ENCODE measurements around the gene ZMYND19.

Gene ZMYND19

DNA sequence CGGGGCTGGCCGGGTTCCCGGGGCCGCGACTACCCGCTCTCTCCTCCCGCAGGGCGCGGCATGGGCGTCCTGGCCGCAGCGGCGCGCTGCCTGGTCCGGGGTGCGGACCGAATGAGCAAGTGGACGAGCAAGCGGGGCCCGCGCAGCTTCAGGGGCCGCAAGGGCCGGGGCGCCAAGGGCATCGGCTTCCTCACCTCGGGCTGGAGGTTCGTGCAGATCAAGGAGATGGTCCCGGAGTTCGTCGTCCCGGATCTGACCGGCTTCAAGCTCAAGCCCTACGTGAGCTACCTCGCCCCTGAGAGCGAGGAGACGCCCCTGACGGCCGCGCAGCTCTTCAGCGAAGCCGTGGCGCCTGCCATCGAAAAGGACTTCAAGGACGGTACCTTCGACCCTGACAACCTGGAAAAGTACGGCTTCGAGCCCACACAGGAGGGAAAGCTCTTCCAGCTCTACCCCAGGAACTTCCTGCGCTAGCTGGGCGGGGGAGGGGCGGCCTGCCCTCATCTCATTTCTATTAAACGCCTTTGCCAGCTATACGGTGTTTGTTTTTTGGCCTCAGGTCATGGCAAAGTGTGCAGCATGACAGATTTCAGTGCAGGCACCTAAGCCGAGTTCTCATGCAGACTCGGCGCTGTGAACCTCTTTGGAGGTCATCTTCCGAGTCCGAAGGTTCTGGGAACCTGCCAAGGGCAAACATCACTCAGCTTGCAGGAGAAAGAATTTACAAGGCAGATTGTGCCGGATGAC, 38.1 kb downstream of the ZMYND19 start:
- peak overlapping the region; percentile 87 for H3K27ac ChIP-seq
- TF ChIP-seq, protein P1, sequence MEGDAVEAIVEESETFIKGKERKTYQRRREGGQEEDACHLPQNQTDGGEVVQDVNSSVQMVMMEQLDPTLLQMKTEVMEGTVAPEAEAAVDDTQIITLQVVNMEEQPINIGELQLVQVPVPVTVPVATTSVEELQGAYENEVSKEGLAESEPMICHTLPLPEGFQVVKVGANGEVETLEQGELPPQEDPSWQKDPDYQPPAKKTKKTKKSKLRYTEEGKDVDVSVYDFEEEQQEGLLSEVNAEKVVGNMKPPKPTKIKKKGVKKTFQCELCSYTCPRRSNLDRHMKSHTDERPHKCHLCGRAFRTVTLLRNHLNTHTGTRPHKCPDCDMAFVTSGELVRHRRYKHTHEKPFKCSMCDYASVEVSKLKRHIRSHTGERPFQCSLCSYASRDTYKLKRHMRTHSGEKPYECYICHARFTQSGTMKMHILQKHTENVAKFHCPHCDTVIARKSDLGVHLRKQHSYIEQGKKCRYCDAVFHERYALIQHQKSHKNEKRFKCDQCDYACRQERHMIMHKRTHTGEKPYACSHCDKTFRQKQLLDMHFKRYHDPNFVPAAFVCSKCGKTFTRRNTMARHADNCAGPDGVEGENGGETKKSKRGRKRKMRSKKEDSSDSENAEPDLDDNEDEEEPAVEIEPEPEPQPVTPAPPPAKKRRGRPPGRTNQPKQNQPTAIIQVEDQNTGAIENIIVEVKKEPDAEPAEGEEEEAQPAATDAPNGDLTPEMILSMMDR (conservative IDR thresholded peaks at IDR 0.05): no peak

DNA sequence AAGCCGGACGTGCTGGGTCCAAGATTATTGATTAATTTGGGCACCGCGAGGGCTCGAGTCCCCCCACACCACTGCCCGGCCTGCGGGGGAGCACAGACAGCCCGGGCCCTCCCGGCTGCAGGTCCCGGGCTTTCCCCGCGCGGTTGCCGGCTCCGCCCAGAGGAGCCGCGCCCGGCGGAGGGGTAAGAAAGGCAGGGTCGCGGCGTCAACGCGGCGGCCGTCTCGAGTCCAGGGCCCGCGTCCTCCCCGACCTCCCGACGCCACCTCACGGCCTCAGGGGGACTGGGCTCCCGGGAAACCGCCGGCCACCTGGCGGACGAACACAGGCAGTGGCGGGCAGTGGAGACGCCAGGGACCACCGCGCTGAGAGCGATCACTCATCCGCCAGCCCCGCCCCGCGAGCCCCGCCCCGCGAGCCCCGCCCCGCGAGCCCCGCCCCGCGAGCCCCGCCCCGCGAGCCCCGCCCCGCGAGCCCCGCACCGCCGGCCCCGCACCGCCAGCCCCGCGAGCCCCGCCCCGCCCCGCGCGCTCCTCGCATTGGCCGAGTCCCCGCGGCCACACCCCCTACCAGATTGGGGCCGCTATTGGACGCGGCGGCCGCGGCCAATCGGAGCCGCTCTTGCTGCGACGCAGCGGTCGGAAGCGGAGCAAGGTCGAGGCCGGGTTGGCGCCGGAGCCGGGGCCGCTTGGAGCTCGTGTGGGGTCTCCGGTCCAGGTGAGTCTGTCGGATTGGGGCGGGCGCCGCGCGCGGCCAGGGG, 38.9 kb downstream of the ZMYND19 start, which contains the start of gene MRPL41:
MRPL41 (plus strand) TSS at position 616 of the 758 bp plus-strand sequence. CDS start 203 bp downstream, outside the sequence.
- TF ChIP-seq, protein P1 (conservative IDR thresholded peaks at IDR 0.05): peak; percentile 69
- H3K27ac ChIP-seq: peak within 1 kb of the TSS; percentile 87

DNA sequence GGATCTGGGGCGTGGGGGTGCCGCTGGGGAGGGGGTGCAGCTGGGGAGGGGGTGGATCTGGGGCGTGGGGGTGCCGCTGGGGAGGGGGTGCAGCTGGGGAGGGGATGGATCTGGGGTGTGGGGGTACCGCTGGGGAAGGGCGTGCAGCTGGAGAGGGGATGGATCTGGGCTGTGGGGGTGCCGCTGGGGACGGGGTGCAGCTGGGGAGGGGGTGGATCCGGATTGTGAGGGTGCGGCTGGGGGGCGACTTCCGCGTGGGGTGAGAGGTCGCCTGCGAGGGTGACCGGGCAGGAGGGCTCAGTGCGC, 39.4 kb downstream of the ZMYND19 start:
- peak overlapping the region; percentile 87 for H3K27ac ChIP-seq

DNA sequence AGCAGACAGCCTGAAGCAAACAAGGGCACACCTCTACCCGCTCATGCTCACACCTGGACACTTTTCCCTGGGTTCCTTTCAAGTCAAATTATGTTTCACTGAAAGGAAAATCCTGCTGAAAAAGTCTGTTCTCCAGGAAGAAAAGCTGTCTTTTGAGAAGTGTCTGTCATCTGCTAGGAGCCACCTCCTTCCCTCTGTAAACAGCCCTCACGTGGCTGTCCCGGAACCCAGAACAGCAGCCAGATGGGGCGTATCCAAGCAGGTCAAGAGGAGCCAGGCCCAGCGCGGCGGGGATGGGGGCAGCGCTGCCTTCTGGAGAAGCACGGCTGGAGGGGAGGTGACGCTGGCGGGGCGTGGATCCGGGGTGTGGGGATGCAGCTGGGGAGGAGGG, 40.1 kb downstream of the ZMYND19 start, which contains the start of gene PNPLA7:
PNPLA7 (minus strand) TSS at position 172 of the 391 bp plus-strand sequence. CDS start 205 bp downstream, outside the sequence.
- TF ChIP-seq, protein P1 (conservative IDR thresholded peaks at IDR 0.05): 0 out of 2 replicates have a peak, but pooled peaks have one; percentile 2
- peak within 1 kb of the TSS; percentile 95 for H3K27ac ChIP-seq

DNA sequence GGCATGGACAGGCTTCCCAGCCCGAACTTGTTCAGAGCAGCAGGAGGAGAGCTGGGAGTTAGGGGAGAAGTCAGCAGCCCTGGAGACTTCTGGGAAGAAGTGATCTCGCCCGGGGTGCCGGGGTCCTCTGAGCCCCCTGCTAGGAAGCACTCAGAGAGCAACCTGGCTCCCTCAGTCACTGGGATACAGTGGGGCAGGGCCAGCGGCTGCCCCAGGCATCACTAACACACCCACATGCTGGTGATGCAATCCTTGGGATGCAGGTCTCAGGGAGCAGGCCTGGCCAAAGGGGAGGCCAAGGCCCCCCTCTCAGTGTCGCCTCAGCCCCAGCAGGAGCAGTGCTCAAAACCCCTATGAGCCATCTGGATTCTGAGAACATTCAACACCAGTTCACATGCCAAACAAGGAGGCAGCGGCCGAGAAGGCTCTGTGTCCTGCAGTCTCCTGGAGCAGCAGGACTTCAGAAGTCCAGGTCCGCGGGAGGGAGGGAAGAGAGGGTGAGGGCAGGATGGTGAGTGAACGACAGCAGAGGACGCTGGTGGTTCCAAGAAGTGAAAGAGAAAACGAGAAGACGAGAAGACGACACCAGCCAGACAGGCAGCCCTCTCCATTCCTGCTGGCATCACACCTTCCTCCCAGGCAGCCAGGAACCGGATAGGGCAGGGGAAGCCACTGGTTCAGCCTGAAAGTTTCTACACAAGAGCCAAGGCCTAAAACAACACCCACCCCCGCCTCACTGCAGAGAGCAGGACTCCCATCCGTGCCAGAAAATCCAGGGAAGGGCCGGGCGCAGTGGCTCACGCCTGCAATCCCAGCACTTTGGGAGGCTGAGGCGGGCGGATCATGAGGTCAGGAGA, 42.4 kb downstream of the ZMYND19 start:
- TF ChIP-seq, protein P1 (conservative IDR thresholded peaks at IDR 0.05): no peak
- peak overlapping the region; percentile 95 for H3K27ac ChIP-seq

DNA sequence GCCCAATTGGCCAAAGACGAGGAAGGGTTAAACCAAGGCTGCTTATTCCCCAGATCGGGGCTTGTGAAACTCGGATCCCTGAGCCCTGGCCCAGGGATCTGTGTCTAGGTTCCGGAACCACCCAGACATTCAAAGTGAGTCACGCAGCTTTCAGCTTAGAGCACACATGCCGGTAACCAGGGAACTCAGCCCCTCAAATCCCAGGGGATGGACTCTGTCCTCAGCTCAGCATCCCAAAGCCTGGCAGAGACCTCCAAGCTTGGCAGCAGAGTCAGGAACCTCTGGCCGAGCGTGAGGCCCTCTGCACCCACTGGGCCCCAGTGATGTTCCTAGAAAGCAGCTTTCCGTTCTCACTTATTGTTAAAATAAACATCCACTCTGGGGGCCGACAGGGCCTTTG, 45.2 kb downstream of the ZMYND19 start:
- TF ChIP-seq, protein P1 (conservative IDR thresholded peaks at IDR 0.05): no peak
- no peak overlapping the region for H3K27ac ChIP-seq

DNA sequence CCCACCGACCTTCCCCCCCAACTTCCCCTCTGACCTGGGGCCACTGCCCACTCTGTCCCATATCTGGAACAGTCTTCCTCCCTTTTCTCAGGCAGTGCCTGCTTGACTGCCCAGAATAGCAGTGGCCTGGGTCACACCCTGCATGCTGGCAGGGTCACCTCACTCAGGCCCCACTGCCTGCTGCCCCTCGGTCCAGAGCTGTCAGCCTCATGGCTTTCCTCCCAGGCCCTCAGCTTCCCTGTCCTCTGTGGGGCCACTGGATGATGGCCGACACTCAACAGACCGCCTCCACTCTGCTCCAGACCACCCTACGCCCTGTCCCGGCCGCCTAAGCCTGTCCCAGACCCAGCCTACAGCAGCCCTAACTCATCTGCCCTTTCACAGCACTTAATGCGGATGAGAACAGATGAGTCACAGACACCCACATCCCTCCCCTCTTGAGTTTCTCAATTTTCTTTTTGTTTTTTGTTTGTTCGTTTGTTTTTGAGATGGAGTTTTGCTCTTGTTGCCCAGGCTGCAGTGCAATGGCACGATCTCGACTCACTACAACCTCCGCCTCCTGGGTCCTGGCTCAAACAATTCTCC, 46.0 kb downstream of the ZMYND19 start:
- TF ChIP-seq, protein P1 (conservative IDR thresholded peaks at IDR 0.05): no peak
- no peak overlapping the region for H3K27ac ChIP-seq
